GM18907 (cell line): ENCODE data around the gene PHETA1.

Source experiments
- ATAC-seq: cut with Tn5 transposase; IDR thresholded peaks from one replicate; pipeline ENCODE4 v1.9.1; 2021; ENCODE audit warnings: mild to moderate bottlenecking, moderate library complexity; ENCODE audit not compliant: unreplicated experiment

Gene PHETA1

DNA sequence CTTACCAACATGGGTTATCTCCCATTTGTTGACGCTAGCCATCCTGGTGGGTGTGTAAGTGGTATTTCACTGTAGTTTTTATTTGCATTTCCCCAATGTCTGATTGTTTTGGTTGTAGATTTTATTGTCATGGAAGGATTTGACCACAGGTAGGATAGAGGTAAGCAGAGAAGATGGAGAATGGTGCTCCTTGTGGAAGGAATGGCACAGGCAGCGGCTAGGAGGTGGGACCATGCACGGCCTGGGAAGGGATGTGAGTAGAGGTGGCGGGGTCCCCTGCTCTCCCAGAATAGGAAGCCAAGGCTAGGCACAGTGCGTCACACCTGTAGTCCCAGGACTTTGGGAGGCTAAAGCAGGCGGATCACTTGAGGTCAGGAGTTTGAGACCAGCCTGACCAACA is 41.4 kb downstream of the PHETA1 start:
- ATAC-seq: no peak

DNA sequence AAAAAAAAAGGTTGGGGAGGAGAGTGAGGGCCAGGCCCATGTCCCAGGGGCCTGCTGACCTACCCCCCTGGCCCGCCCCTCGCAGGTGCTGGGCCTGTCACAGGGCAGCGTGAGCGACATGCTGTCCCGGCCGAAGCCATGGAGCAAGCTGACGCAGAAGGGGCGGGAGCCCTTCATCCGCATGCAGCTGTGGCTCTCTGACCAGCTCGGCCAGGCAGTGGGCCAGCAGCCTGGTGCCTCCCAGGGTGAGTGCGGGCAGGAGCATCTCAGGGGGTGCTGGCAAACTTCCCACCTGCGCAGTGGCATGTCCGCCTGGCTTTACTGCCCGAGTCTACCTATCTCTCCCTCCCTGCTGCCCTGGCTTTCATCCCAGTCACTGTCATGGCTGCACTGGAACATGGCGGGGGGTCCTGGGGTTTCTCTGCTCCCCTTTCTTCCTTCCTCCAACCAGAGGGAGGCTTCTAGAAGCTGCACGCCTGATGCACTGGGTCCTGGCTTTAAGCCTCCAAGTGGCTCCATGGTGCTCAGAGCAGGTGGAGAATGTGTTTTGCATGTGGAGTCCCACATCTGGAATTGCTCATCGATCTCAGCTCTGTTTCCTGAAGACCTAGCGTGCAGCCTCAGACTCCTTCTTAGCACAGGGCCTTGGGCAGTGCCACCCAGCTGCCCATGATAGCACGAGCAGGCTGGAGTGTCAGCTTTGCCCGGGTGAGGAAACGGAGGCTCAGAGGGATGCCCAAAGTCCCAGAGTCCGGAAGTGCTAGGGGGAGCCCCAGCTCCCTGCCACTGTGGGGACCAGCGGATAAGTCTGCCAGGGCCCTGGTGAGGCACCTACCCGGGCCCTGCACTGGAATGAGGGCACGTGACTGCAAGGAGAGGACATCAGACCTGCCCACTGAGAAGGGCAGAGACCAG is 46.3 kb downstream of the PHETA1 start:
- ATAC-seq: no peak

DNA sequence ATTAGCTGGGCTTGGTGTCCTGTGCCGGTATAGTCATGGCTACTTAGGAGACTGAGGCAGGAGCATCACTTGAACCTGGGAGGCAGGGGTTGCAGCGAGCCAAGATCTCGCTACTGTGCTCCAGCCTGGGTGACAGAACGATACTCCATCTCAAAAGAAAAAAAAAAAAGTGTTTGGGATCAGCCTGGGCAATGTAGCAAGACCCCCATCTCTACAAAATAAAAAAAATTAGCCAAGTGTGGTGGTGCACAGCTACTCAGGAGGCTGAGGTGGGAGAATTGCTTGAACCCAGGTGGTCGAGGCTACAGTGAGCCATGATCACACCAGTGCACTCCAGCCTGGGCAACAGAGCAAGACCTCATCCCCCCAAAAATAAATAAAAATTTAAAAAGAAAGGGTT is 47.6 kb downstream of the PHETA1 start:
- no peak for ATAC-seq

DNA sequence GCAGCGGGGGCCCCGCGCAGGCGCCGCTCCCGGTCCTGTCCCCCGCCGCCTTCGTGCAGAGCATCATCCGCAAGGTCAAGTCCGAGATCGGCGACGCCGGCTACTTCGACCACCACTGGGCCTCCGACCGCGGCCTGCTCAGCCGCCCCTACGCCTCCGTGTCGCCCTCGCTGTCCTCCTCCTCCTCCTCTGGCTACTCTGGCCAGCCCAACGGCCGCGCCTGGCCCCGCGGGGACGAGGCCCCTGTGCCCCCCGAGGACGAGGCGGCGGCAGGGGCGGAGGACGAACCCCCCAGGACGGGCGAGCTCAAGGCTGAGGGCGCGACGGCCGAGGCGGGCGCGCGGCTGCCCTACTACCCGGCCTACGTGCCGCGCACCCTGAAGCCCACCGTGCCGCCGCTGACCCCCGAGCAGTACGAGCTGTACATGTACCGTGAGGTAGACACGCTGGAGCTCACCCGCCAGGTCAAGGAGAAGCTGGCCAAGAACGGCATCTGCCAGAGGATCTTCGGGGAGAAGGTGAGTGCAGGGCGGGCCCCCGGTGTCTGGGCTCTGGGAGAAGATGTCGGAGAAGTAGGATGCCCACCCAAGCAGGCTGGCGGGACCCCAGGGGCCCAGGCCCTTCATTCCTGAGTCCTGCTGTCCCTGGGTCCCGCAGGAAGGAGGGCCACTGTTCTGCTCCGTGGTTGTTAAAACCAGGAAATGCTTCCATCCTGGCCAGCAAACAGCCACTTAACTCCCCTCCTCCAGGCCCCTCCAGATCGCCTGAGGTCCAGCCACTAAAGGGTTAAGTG is 48.4 kb downstream of the PHETA1 start:
- no peak for ATAC-seq

DNA sequence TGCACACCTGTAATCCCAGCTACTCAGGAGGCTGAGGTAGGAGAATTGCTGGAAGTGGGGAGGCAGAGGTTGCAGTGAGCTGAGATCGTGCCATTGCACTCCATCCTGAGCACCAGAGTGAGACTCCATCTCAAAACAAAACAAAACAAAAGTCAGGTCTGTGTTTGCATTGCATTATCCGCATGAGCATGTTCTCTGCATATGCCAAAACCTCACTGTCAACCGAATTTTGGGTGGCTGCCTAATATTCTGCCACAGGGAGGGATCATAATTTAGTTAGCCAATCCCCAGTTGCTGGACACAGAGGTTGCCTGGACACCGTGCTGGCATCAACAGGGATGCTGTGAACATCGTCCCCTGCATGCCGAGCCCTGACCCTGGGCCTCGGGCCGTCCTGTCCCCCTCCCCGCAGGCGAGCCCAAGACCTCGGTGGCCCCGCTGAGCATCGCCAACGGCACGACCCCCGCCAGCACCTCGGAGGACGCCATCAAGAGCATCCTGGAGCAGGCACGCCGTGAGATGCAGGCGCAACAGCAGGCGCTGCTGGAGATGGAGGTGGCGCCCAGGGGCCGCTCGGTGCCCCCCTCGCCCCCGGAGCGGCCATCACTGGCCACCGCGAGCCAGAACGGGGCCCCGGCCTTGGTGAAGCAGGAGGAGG is 49.2 kb downstream of the PHETA1 start:
- no peak for ATAC-seq

DNA sequence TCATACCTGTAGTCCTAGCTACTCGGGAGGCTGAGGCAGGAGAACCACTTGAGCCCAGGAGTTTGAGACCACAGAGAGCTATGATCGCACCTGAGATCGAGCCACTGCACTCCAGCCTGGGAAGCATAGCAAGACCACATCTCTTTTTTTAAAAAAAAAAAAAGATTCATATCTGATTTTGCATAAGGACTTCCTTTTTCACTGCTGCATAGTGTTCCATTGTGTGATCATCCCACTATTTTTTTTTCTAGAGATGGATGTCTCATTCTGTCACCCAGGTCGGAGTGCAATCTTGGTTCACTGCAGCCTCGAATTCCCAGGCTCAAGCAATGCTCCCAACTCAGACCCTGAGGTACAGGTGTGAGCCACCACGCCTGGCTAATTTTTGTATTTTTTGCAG is 50.4 kb downstream of the PHETA1 start:
- ATAC-seq: no peak

DNA sequence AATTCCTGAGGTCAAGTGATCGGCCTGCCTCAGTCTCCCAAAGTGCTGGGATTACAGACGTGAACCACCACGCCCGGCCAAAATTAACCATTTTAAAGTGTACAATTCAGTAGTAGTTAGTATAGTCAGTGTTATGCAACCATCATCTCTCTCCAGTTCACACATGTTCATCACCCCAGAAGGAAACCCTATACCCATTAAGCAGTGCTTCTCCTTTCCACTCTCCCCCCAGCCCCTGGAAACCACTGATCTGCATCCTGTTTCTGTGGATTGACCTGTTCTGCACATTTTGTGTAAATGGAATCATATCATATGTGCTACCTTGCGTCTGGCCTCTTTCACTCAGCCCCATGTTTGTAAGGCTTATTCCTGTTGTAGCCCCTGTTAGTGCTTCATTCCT is 52.2 kb downstream of the PHETA1 start:
- no peak for ATAC-seq

DNA sequence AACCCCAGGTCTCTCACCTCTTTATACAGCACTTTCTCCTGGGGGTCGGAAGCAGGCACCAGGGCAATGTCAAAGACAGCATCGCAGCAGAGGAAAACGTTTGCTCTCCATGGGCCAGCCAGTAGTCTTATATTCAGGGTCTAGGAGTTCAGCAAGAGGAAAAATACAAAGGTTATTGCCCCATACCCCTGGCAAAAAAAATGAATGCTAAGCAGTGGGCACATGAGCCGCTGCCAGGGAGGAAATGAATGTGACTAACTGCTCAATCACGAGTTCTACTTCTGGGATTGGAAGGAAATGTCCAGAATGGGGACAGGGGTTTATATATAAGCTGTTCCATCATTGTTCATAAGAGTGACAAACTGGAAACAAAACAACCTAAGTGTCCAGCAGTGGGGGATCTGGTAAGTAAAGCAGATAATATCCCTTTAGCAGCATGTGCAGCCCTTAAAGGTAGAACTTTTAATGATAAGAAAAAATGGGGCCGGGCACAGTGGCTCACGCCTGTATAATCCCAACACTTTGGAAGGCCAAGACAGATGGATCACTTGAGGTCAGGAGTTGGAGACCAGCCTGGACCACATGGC is 53.8 kb downstream of the PHETA1 start:
- ATAC-seq: no peak

DNA sequence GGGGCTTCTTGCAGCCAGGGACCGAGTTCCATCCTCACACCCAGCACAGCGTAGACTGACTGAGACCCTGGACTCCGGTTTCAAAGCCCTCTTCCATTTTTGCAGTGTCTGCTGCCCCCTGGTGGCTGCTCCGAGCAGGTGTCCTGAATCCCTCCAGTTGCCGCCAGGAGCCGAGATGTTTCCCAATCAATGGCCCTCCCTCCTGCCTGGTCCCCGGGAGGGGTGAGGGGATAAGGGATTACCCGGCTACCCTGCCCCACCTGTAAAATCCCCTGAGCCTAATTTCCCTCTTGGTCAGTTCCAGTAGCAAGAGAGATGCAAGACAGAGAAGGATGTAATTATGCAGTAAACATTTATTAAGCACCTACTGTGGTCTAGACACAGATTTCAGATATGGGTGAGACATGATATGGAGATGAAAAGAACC is 55.0 kb downstream of the PHETA1 start:
- peak; percentile 60 for ATAC-seq

DNA sequence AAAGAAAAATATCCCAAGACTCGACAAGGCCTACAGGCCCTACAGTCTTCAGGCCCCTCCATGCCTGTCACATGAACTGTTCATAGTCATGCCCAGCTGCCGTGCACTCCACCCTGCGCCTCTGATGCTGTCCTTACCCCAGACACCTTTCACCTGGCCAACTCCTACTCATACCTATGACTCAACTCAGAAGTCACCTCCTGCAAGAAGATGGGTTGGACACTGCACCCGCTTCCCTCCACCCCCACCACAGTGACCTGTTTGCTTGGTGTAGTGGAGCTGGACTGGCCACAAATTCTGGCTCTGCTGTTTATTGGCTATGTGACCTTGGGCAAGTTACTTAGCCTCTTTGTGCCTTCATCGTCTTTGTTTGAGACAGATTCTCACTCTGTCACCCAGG is 56.2 kb downstream of the PHETA1 start:
- ATAC-seq: no peak

DNA sequence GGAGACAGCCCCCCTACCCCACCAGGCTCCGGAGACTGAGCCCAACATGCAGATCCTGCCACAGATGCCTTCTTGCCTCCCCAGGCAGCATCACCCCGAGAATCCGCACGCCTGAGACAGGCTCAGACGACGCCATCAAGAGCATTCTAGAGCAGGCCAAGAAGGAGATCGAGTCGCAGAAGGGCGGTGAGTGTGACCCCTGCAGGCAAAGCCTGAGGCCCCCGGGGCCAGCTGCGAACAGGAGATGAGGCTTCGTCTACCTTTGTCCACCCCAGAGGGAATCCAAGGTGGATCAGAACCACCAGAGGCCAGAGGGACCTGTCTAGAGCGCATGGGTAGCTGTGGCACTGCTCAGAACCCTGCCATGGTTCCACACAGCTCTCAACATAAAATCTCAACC is 56.9 kb downstream of the PHETA1 start:
- no peak for ATAC-seq

DNA sequence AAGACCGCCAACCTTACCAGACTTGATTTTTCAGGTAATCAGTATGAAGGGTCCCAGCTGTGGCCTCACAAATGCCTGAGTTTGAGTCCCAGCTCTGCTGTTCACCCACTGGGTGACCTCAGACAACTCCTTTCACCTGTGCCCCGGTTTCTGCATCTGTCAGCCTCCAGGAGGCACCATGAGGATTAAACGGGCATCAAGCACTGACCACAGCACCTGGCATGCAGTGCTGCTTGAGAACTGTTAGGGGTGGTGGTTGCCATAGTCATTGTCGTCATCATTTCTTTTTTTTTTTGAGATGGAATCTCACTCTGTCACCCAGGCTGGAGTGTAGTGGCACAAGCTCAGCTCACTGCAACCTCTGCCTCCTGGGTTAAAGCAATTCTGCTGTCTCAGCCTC is 57.9 kb downstream of the PHETA1 start:
- no peak for ATAC-seq
